Posterior cingulate gyrus (tissue), 11 donors: ENCODE results near the gene TMC1.
A peak's percentile ranks its signal among the peaks of the same experiment; 100 is the strongest.

ENCODE experiments used
- DNase-seq, 10 donors: peaks; one replicate each; pipeline versions ENCODE4 v3.0.0 to v3.0.0-alpha.2; 2020 to 2021; ENCODE audit warnings: mixed read lengths in 3 of 10
- intact Hi-C: fragments of 100-400 bp; cut with DNase I; formaldehyde crosslinking; loops from one replicate; pipeline ENCODE4 v1.15.1; 2023

TMC1 gene

DNA sequence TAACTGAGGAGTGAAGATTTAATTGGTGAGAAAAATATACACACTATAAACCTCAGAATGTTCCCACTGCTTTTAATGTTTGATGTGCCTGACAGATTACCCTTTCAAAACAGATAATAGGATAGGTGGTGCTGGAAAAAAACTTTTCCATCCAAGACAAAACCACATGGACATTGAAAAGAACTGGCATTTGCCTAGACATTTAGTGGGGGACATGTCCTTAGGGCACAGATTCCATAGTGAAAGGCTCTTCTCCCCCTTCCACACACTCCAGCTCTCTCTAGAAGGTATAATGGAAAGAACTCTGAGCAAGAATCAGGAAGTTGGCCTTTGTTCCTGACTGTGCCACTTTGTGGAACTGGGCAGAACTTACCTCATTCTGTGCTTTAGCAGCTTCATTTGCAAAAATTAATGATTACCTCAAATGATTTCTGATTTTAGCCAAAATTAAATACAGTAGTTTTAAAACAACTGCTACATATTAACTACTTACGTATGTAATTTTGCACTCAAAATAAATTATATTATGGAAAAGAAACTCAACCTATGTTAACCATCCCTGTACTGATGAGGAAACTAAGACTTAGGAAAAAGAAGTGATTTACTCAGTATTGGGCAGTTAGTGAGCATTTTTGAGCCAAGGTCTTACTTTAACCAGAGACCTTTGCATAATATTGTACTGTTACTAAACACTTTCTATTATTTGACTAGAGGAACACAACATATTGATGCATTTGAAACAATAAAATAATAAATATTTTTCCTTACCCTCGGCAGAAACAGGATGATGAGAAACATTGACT lies 43.3 kb downstream of the TMC1 start:
- intact Hi-C loops, result no loop called here
- DNase-seq, result no peak

DNA sequence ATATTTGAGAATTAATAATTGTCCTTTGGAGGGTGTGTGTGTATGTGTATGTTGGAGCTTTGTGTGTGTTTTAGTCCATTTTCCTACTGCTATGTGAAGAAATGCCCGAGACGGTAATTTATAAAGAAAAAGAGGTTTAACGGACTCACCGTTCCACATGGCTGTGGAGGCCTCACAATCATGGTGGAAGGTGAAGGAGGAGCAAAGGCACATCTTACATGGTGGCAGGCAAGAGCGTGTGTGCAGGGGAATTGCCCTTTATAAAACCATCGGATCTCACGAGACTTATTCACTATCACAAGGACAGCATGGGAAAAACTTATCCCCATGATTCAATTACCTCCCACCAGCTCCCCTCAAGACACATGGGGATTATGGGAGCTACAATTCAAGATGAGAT lies 44.1 kb downstream of the TMC1 start:
- no peak for DNase-seq
- intact Hi-C loops, result no loop called here

DNA sequence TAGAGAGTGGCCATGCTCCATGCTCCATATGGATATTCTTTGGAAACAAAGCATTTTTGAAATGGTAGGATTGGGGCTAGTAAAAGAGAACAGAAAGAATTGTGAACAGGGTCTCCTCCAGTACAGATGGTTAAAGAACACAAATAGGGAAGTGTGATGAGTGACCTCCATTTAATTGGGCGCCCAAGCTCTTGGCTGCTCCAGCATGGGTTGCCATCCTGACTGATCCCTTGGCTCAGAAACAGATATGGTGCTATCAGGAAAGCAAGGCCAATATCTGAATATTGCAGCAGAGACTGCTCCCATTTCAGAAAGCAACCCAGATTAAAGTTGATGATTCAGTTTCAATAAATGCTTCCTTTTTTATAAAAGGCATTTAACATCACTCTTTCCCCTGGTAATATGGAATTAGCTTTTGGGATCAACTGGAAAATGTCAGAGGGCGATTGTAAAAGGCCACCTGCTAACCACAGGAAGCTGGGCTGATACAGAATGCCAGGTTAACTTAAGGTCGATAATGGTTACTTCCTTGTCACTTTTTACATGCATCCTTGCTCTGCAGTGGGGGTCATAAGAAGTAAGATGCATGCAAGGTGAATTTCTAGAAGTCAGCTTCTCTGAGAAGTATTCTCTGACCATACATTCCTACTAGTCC lies 52.9 kb downstream of the TMC1 start:
- DNase-seq, result no peak
- intact Hi-C loops, result no loop called here

DNA sequence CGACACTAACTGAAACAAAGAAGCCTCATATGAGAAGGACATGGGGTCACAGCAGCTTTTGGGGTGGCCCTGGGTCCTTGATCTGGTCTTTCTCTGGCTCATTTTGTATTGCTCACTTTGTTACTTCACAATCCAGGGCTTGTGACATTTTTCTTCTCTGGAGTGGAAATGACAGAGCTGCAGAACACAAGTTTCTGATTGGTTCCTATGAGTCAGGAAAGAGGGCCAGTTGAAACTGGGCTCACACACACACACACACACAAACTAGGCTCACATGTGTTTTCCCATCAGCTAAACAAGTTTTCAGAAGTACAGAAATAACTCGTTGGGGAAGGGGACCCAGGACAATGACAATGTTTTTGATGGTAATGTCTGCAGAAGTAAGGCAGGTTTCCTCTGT lies 54.3 kb downstream of the TMC1 start:
- no peak for DNase-seq
- intact Hi-C loops, result no loop called here

DNA sequence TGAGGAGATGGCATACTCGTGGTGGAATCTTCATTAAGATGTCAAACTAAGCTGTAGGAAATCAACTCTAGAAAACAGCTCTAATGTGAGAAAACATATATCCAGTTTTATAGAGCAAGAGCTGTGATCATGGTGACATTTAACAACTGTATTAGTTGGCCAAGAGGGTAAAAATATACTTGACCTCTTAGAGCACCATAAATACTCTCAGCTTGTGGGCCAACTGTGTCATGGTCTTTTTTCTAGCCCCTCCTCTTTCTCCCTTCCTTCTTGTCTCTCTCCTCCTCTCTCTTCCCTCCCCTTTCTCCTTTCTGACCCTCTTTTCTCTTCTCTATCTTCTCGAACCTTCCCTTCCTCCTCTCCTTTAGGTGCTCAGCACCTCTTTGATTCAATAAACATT lies 54.7 kb downstream of the TMC1 start:
- intact Hi-C loops, result no loop called here
- no peak for DNase-seq

DNA sequence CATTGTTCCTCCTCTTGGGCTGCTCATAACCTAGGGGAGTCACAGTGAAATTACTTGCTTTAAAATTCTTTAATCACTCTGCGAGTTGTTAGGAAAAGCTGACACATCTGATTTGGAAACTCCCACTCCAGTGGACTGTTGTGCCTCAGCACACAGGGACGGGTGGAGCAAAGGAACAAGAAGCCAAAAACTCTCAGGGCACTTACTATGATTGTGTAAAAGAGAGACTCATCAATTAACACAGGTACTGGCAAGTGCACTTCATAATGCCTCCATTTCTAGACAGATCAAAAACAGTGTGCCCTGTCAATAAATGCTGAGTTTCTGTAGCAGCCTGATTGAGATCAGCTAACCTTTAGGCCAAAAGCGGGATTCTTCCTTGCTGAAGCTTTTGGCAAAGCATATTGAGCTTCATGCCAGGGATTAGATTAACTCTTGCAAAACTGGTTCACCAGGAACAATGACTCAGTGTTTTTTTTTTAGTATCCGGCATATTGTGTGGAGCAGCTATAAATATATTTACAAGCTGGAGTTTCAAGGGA lies 55.9 kb downstream of the TMC1 start:
- DNase-seq, result no peak
- intact Hi-C loops, result no loop called here

DNA sequence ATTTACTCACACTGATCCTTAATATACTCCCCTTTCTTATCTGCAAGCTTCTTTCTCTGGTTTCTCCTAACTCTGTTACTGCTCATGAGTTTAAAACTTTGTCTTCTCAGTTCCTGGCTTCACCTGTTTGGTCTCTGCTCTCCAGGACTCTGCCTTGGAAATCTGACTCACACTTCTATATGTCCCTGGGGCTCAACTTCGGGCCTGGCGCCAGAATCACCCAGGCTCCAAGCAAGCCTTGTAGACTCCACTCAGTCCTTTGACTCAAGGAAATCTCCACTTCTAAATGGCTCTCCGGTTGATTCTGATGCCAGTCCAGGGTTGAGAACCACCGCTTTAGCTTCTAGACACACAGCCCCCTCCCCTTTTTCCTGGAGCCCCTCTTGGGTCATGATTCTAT lies 57.8 kb downstream of the TMC1 start:
- no peak for DNase-seq
- intact Hi-C loops, result no loop called here

DNA sequence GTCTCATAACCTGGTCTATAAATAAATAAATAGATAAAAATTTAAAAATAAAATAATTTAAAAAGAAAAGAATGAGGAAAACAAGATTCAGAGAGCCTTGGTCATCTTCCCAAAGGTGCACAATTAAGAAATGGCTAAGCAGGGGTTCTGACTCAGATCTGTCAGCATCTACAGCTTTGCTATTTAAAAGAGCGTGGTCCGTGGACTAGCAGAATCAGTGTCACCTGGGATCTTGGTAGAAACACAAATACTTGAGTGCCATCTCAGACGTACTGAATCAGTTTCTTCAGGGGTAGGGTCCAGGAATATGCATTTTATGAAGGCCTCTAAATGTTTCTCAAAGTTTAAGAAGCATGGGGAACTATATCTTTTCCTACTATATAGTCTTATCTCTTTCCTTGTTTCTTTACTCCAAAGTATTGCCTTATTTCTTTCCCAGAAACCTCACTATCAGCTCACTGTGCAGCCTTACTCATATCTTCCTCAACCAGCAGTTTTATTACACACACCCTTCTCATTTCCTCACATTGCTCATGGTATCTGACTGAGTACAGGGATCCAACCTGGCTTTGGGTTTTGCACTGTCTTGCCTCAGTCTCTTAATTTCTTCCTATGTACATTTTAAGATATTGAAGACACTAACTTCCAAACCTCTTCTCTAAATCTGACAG lies 58.6 kb downstream of the TMC1 start:
- intact Hi-C loops, result loop anchor here (10.0 kb wide), 1 partner anchor 65 kb away; no protein-coding TSS in a partner anchor

DNA sequence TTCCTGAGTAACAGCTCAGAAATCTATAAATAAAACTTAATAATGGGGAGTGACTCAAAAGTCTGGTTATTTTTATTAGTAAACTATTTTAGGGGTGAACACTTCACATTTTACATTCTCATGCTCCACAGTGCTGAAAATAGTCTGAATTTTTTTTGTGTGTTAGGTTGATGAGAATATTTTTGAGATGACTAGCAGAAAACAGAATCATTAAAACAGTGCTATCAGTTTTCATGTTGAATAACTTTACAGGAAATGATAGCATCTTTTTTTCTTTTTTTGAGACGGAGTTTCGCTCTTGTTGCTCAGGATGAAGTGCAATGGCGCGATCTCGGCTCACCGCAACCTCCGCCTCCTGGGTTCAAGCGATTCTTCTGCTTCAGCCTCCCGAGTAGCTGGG lies 60.3 kb downstream of the TMC1 start:
- no peak for DNase-seq
- intact Hi-C loops, result loop anchor here (10.0 kb wide), 1 partner anchor 63 kb away; no protein-coding TSS in a partner anchor

More for the DNA sequence above, 58.6 kb downstream of the TMC1 start:
- no peak for DNase-seq

DNA sequence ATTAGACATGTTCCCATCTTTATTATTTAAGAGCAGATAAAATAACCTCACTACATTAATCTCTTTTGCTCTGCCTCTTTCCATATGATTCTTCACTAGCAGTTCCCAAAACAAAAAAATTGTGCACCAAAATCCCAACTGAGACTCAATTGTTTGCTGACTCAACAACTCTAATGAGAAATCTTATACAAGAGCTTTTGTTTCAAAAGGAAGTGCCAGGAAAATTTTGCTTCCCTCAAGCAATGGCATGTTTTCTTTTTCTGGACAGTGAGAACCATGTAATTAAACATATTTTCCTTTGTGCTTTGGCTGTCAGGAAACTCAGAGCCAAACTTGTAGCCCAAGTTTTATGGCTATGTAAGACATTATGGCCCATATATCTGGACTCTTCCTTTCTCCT lies 62.0 kb downstream of the TMC1 start:
- intact Hi-C loops, result loop anchor here (10.0 kb wide), 1 partner anchor 61 kb away; no protein-coding TSS in a partner anchor
- DNase-seq, result no peak

DNA sequence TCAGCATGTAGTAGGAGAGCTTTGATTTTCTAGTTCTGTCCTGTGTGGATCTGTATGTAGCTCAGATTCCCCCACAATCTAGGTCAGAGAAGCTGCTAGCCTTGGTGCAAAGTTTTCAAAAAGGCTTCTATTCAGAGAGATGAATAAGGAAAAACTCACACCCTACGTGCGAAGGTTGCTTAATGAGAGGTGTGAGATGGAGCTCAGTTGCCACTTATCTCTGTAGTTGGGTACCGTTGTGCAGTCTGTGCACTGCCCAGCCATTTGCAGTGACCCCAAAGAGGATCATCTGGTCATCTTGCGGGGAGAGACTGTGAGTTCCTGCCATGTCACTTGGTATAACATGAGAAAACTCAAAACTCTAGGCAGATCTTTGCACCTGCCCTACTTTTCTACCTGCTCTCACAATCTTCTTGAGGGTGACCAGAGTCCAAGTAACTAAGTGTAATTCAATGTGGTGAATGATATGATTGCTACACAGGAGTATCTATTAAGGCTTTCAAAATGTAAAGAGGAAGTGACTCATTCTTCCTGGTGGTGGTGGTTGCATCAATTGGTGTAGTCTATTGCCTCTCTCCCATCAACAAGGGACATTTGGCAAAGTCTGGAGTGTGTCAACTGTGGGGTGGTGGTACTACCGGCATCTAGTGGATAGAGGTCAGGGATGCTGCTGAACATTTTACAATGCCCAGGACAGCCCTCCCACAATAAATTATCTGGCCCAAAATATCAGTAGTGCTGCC lies 65.2 kb downstream of the TMC1 start:
- no peak for DNase-seq
- intact Hi-C loops, result loop anchor here (10.0 kb wide), 1 partner anchor 58 kb away; no protein-coding TSS in a partner anchor

DNA sequence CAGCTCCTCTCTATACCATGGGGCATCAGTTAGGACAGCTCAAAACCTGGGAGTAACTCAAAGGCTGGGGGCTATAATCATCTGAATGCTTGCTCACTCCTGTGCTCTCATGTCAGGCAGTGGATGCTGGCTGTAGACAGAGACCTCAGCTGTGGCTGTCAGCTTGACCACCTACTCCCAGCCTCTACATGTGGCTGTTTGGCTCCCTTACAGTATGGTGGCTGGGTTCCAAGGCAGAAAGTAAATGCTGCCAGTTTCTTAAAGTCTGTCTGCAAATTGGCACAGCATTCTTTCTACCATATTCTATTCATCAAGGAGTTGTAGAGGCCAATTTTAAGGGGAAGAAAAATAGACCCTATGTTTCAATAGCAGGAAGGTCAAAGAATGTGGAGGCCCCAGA lies 66.9 kb downstream of the TMC1 start:
- intact Hi-C loops, result loop anchor here (10.0 kb wide), 1 partner anchor 56 kb away; no protein-coding TSS in a partner anchor
- DNase-seq, result peak in 8 of 10 donors; percentile 18 to 86 (median 30)

DNA sequence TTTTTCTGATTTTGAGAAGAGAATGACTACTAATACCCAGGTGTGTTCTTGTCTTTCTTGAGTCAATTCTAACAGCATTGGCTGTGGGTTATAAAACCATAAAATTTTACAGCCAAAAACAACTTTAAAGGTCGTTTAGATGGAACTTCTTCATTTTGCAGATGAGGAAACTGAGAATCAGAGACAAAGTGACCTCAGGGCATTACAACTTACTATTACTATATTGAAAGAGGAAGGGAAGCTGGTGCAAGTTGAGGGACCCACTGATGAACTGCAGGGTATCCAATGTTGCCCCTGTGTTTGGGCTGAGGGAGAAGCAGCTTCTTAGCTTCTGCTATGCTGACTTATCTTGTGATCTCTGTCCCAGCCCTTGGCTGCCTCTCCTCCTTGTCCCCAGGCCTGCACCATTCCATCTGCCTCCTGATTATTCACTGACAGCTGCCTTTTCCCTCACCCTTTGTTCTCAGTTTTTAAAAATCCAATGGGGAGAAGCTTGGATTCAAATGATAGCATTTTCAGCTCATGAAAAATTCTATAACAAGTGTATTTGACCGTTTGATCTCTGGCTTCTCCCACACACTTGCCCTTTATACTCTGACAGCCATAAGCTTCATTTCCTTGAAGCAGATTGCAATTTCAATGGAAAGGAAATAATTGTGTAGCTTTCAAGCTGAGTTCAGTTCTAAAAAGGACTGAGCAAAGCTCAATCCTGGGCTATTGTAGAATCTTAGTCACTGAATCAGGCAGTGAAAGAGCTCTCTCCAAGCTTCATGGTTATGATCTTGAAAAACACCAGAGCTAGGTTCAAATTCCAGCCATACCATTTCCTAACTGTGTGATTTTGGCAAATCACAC lies 68.5 kb downstream of the TMC1 start:
- intact Hi-C loops, result loop anchor here (5.0 to 10.0 kb wide), 4 partner anchors 55 to 232 kb away; no protein-coding TSS in a partner anchor
- DNase-seq, result no peak

DNA sequence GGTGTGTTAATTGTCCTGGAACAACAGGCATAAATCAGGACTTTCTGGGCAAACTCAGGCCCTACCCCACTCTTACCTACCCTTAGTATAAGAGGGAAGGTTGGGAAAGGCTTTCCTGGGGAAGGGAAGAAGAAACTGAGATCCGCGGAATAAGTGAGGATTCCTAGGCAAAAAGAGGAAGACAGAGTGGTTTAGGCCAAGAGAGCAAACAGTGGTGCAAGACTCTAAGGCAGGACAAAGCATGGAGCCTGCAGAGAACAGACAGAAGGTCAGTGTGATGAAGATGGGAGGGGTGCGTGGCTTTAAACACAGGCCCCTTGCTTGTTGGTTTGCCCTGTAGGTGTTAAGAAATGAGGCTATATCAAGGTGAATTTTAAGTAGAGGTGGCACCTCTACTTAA lies 69.4 kb downstream of the TMC1 start:
- intact Hi-C loops, result loop anchor here (5.0 to 10.0 kb wide), 3 partner anchors 144 to 231 kb away; no protein-coding TSS in a partner anchor
- no peak for DNase-seq

DNA sequence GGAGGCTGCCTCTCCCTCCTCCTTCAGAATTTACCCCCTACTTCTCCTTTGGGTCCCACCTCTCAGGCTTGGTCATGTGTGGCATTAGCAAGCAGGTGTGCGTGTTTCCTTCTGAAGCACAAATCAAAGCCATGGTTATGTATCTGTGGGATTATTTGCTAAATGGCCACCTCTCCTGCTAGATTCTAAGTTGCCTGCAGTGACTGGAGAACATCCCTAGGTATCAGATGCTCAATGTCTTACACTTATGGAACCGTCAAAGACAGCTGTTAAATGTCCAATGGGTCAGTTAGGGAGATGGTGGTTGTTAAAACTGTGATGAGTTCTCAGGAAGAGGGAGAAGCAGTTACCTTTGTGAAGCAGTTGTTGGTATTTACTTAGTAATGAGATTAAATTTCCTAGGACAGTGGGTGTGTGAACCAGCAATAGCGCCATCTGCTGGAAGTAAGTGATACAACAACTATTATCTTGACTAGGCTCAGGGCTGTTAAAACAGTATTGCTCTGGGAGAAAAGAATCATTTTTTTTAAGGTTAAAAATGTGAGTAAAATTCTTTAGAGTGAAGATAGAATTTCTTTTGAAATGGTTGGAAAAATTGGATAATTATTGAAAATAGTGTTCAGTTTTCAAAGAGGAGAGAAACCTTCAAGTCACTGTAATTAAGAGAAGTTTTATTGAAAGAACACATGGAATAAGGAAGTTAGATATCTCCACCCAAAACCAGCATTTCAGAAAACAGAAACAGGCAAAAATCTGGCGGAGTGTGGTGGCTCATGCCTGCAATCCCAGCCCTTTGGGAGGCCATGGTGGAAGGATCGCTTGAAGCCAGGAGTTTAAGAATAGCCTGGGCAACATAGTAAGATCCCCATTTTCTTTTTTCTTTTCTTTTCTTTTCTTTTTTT lies 71.3 kb downstream of the TMC1 start:
- intact Hi-C loops, result loop anchor here (1.0 to 10.0 kb wide), 4 partner anchors 142 to 300 kb away; no protein-coding TSS in a partner anchor
- DNase-seq, result peak in 1 of 10 donors; percentile 23

DNA sequence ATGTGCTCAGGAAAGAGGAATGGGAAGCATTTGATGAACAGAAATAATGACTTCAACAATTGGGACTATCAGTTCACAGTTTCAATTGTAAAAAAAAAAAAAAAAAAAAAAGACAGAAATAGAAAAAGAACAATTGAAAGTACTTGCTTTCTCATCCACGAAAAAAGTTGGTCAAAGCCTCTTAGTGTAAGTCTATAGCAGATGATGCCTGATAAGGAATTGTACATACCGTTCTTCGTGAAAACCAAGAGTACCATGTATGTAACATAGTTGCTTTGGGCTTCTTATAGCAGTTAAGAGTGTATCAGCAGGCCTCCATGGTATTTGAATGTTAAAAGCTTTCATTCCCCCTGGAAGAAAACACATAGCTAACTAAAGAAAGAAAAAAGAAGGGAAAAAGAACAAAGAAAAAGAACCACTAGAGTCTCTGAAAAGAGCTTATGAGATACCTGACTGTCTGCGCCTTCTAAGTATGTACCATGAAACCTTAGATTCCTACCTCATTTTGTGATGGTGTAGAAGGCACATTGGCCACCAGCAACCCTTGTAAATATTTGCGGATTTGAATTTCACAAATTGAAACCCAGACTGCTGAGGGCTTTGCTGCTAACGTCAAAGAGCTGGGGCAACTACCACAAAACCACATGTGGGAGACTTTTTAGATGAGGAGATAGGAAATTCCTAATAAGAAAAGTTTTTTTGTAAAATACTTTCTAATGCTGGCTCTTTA lies 75.2 kb downstream of the TMC1 start:
- DNase-seq, result no peak
- intact Hi-C loops, result loop anchor here (10.0 kb wide), 1 partner anchor 138 kb away; no protein-coding TSS in a partner anchor

DNA sequence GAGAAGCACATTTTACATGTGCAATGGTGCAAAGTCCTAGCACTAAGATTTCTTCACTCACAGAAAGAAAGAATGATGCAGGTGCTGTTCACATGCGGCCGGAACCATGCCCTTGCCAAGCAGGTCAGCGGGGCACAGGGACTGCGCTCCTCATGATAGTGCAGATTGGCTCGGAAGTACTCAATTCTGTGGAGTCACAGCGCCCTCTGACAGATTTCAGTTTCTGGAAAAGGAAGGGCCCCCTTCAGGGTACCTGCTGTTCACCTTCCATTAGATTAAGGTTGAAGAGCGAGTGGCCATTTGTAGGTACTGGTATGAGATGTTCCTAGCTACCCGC lies 75.7 kb downstream of the TMC1 start:
- no peak for DNase-seq
- intact Hi-C loops, result loop anchor here (10.0 kb wide), 1 partner anchor 138 kb away; no protein-coding TSS in a partner anchor
